ENCODE data around the gene SMC2.

DNA sequence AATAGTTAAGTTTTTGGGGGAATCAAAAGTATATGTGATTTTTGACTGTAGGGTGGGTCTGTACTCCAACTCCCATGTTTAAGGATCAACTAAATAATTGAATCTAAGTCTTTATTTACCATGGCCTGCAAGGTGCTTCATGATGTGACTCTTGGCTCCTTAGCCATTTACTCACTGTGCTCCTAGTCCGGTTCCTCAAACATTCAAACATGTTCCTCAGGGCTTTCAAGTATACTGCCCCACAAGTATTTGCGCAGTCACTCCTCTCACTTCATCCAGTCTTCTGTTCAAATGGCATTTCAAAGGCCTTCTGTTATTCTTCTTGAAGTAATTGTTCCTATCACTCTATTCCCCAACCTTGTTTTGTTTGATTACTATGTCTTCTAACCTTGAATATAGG, 16.4 kb downstream of the SMC2 start:
- TF ChIP-seq EZH2 (IDR thresholded peaks at IDR 0.05; ENCODE audit: borderline replicate concordance, low read depth, low read length, severe bottlenecking), result no peak
- TF ChIP-seq, protein P1, sequence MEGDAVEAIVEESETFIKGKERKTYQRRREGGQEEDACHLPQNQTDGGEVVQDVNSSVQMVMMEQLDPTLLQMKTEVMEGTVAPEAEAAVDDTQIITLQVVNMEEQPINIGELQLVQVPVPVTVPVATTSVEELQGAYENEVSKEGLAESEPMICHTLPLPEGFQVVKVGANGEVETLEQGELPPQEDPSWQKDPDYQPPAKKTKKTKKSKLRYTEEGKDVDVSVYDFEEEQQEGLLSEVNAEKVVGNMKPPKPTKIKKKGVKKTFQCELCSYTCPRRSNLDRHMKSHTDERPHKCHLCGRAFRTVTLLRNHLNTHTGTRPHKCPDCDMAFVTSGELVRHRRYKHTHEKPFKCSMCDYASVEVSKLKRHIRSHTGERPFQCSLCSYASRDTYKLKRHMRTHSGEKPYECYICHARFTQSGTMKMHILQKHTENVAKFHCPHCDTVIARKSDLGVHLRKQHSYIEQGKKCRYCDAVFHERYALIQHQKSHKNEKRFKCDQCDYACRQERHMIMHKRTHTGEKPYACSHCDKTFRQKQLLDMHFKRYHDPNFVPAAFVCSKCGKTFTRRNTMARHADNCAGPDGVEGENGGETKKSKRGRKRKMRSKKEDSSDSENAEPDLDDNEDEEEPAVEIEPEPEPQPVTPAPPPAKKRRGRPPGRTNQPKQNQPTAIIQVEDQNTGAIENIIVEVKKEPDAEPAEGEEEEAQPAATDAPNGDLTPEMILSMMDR (IDR thresholded peaks at IDR 0.05; ENCODE audit: borderline replicate concordance, extremely low read depth, low read length, poor library complexity, severe bottlenecking), result no peak
